HepG2 (cell line): ENCODE results near the gene PSMC1. TPM values are rescaled to one million over a fixed set of nuclear protein-coding genes. Genes with fewer than 3 reads are reported as not detected.
A peak's percentile ranks its signal among the peaks of the same experiment; 100 is the strongest.

Source experiments
- EED ChIP-seq: sonication (generic); formaldehyde crosslinking; IDR thresholded peaks from 2 replicates; pipeline ENCODE4 v1.5.0; 2020; ENCODE audit warnings: mild to moderate bottlenecking, missing genetic modification reagents
- FOXC1 ChIP-seq: sonication (generic); formaldehyde crosslinking; IDR thresholded peaks from 2 replicates; pipeline ENCODE4 v1.8.0; 2022; ENCODE audit warnings: mild to moderate bottlenecking, missing genetic modification reagents, borderline replicate concordance
- GATA4 ChIP-seq: sonication (generic); IDR thresholded peaks from 2 replicates; pipeline ENCODE4 v1.6.1; 2016; ENCODE audit warnings: antibody characterized with exemption, low read depth, borderline replicate concordance
- KLF15 ChIP-seq: sonication (generic); formaldehyde crosslinking; IDR thresholded peaks from 2 replicates; pipeline ENCODE4 v1.8.1; 2023; ENCODE audit warnings: borderline replicate concordance, mild to moderate bottlenecking, inconsistent platforms, missing genetic modification reagents, mixed read lengths
- MEIS2 ChIP-seq: sonication (generic); formaldehyde crosslinking; IDR thresholded peaks from 2 replicates; pipeline ENCODE4 v1.9.0; 2021; ENCODE audit warnings: mild to moderate bottlenecking, missing genetic modification reagents
- MIXL1 ChIP-seq: IDR thresholded peaks from 2 replicates; pipeline ENCODE4 v1.6.1; 2016
- PCBP1 ChIP-seq: fragments of 200-400 bp; formaldehyde crosslinking; IDR thresholded peaks from 2 replicates; pipeline ENCODE4 v1.6.1; 2017; ENCODE audit warnings: mild to moderate bottlenecking, low read depth, low read length, borderline replicate concordance
- PITX1 ChIP-seq: sonication (generic); formaldehyde crosslinking; IDR thresholded peaks from 2 replicates; pipeline ENCODE4 v1.5.1; 2020; ENCODE audit warnings: mild to moderate bottlenecking, missing genetic modification reagents
- RXRB ChIP-seq: IDR thresholded peaks from 2 replicates; pipeline ENCODE4 v1.6.1; 2016; ENCODE audit warnings: borderline replicate concordance, missing genetic modification reagents, missing compliant biosample characterization
- SMAD3 ChIP-seq: sonication (generic); formaldehyde crosslinking; IDR thresholded peaks from 2 replicates; pipeline ENCODE4 v1.4.0; 2020; ENCODE audit warnings: missing genetic modification reagents
- TBX2 ChIP-seq: sonication (generic); formaldehyde crosslinking; IDR thresholded peaks from 2 replicates; pipeline ENCODE4 v1.5.0; 2020; ENCODE audit warnings: missing genetic modification reagents, mild to moderate bottlenecking, borderline replicate concordance
- ZBTB44 ChIP-seq: sonication (generic); formaldehyde crosslinking; IDR thresholded peaks from 2 replicates; pipeline ENCODE4 v1.4.0; 2020; ENCODE audit warnings: missing genetic modification reagents
- ZNF251 ChIP-seq: sonication (generic); formaldehyde crosslinking; IDR thresholded peaks from 2 replicates; pipeline ENCODE4 v1.9.0; 2021; ENCODE audit warnings: mild to moderate bottlenecking, missing genetic modification reagents
- ZNF256 ChIP-seq: sonication (generic); formaldehyde crosslinking; conservative IDR thresholded peaks from 2 replicates; pipeline ENCODE4 v1.4.0; 2020; ENCODE audit warnings: missing genetic modification reagents
- ZNF672 ChIP-seq: sonication (generic); formaldehyde crosslinking; IDR thresholded peaks from 2 replicates; pipeline ENCODE4 v1.8.1; 2022; ENCODE audit warnings: missing genetic modification reagents
- ZNF747 ChIP-seq: sonication (generic); formaldehyde crosslinking; IDR thresholded peaks from 2 replicates; pipeline ENCODE4 v1.8.1; 2023; ENCODE audit warnings: missing genetic modification reagents, mild to moderate bottlenecking, borderline replicate concordance
- polyA plus RNA-seq, 8 experiments: library from polyadenylated mRNA; depleted of rRNA in 3 of 8; stranded (reverse) in 7 of 8; unstranded in 1 of 8; fragments of >200 nt; fragmentation: Illumina TruSeq in 4 of 8; extraction: Trizol in 4 of 8; gene quantifications; 2 replicates each; pipeline versions ENCODE4 v1.2.1 to v1.2.3, GENCODE V29; 2011 to 2016; ENCODE audit warnings: low read depth in 4 of 8, missing spikeins in 1 of 8, mixed read lengths in 1 of 8; ENCODE audit not compliant: insufficient read depth in 1 of 8
- total RNA-seq, 5 experiments: library from RNA; depleted of rRNA; stranded (reverse); fragments of >200 nt; fragmentation: Illumina TruSeq; extraction: Trizol; gene quantifications; 2 replicates each; pipeline ENCODE4 v1.2.3, GENCODE V29; 2016; ENCODE audit warnings: low read depth in 1 of 5
- TF ChIP-seq, protein P1 (sequence below): sonication (generic); formaldehyde crosslinking; IDR thresholded peaks from 2 replicates; pipeline ENCODE4 v1.5.0; 2020; ENCODE audit warnings: mild to moderate bottlenecking, missing genetic modification reagents, borderline replicate concordance
- TF ChIP-seq, protein P2 (sequence below): sonication (generic); formaldehyde crosslinking; IDR thresholded peaks from 2 replicates; pipeline ENCODE4 v1.5.1; 2020; ENCODE audit warnings: mild to moderate bottlenecking, missing genetic modification reagents, moderate library complexity
- TF ChIP-seq, protein P3 (sequence below), 2 experiments: sonication (generic) in 1 of 2; formaldehyde crosslinking in 1 of 2; IDR thresholded peaks; 2 replicates each; pipeline versions ENCODE4 v1.5.1 to v1.6.1; 2011 to 2020; ENCODE audit warnings: borderline replicate concordance in 1 of 2, low read depth in 1 of 2, low read length in 1 of 2, mild to moderate bottlenecking in 1 of 2, missing genetic modification reagents in 1 of 2, moderate library complexity in 1 of 2

The PSMC1 gene
- total and polyA plus RNA-seq, 2 of the 13 experiments (the other 11 are each of a cell fraction or from before 2014, with no cell fraction given): 48.6 to 167 TPM

GRCh38 chr14:90235179-90235976 is 21.0 kb upstream of the PSMC1 start (continued):
- TF ChIP-seq, protein P1, sequence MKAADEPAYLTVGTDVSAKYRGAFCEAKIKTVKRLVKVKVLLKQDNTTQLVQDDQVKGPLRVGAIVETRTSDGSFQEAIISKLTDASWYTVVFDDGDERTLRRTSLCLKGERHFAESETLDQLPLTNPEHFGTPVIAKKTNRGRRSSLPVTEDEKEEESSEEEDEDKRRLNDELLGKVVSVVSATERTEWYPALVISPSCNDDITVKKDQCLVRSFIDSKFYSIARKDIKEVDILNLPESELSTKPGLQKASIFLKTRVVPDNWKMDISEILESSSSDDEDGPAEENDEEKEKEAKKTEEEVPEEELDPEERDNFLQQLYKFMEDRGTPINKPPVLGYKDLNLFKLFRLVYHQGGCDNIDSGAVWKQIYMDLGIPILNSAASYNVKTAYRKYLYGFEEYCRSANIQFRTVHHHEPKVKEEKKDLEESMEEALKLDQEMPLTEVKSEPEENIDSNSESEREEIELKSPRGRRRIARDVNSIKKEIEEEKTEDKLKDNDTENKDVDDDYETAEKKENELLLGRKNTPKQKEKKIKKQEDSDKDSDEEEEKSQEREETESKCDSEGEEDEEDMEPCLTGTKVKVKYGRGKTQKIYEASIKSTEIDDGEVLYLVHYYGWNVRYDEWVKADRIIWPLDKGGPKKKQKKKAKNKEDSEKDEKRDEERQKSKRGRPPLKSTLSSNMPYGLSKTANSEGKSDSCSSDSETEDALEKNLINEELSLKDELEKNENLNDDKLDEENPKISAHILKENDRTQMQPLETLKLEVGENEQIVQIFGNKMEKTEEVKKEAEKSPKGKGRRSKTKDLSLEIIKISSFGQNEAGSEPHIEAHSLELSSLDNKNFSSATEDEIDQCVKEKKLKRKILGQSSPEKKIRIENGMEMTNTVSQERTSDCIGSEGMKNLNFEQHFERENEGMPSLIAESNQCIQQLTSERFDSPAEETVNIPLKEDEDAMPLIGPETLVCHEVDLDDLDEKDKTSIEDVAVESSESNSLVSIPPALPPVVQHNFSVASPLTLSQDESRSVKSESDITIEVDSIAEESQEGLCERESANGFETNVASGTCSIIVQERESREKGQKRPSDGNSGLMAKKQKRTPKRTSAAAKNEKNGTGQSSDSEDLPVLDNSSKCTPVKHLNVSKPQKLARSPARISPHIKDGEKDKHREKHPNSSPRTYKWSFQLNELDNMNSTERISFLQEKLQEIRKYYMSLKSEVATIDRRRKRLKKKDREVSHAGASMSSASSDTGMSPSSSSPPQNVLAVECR (CRISPR knock-in tag): no peak
- TF ChIP-seq ZNF747 (CRISPR knock-in tag) (0 out of 2 replicates have a peak, but pooled peaks have one; percentile 37), PITX1 (CRISPR knock-in tag) (0 out of 2 replicates have a peak, but pooled peaks have one; percentile 28), MEIS2 (CRISPR knock-in tag) (peak; percentile 41; the same call in 1 of the 2 replicates), RXRB (0 out of 2 replicates have a peak, but pooled peaks have one; percentile 14), MIXL1 (CRISPR knock-in tag) (no peak), PCBP1 (no peak), SMAD3 (CRISPR knock-in tag) (0 out of 2 replicates have a peak, but pooled peaks have one; percentile 48), KLF15 (CRISPR knock-in tag) (0 out of 2 replicates have a peak, but pooled peaks have one; percentile 42), ZNF251 (no peak), ZBTB44 (CRISPR knock-in tag) (no peak), ZNF672 (no peak), FOXC1 (CRISPR knock-in tag) (no peak; the same call in 1 of the 2 replicates), GATA4 (no peak), ZNF256 (CRISPR knock-in tag) (0 out of 2 replicates have a peak, but pooled peaks have one; percentile 61), EED (peak; percentile 30; the same call in 1 of the 2 replicates), TBX2 (CRISPR knock-in tag) (peak; percentile 28; the same call in 1 of the 2 replicates)
- TF ChIP-seq, protein P2, sequence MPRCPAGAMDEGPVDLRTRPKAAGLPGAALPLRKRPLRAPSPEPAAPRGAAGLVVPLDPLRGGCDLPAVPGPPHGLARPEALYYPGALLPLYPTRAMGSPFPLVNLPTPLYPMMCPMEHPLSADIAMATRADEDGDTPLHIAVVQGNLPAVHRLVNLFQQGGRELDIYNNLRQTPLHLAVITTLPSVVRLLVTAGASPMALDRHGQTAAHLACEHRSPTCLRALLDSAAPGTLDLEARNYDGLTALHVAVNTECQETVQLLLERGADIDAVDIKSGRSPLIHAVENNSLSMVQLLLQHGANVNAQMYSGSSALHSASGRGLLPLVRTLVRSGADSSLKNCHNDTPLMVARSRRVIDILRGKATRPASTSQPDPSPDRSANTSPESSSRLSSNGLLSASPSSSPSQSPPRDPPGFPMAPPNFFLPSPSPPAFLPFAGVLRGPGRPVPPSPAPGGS (CRISPR knock-in tag): no peak
- TF ChIP-seq, protein P3, sequence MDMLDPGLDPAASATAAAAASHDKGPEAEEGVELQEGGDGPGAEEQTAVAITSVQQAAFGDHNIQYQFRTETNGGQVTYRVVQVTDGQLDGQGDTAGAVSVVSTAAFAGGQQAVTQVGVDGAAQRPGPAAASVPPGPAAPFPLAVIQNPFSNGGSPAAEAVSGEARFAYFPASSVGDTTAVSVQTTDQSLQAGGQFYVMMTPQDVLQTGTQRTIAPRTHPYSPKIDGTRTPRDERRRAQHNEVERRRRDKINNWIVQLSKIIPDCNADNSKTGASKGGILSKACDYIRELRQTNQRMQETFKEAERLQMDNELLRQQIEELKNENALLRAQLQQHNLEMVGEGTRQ (IDR thresholded peaks at IDR 0.05; ENCODE audit: low read depth, low read length): no peak
- TF ChIP-seq, protein P3 (CRISPR knock-in tag; IDR thresholded peaks at IDR 0.05; ENCODE audit: borderline replicate concordance): no peak; the same call in 1 of the 2 replicates
